ENCODE data around the gene KRTAP5-9.

DNA sequence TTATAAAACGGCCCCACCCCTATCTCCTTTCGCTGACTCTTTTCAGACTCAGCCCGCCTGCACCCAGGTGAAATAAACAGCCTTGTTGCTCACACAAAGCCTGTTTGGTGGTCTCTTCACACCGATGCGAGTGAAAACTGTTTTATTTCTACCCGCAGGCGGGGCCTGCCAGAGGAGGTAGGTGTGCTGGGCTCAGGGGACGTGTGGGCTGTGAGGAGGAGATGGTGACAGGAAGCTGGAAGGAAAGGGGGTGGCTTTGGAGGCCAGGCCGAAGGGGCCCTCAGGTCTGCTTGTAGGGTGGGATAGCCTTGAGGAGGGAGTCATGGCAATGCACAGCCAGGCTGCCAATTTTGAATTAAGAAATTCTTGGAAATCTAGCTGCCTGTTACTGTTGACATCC, 42.4 kb upstream of the KRTAP5-9 start:
- TF ChIP-seq TAF1 (IDR thresholded peaks at IDR 0.05; ENCODE audit: low read depth, low read length) = no peak
- no peak for TF ChIP-seq POLR2AphosphoS5 (IDR thresholded peaks at IDR 0.05; ENCODE audit: low read depth, low read length)
